Fibroblast of skin of left quadriceps (primary cell): ENCODE results near the gene APOBEC3B.
"Not testable (repeated sequence)": the region's sequence is repeated elsewhere in the genome, so short reads cannot be mapped to it uniquely, and the experiment has no call there.

Experiments used
- DNase-seq, 2 experiments: peaks; one replicate each; pipeline ENCODE4 v3.0.0-alpha.2; 2013; ENCODE audit warnings: low read depth in 2 of 2

The APOBEC3B gene

GRCh38 chr22:38981992-38982927, at the start of gene APOBEC3B:
TSS of gene APOBEC3B (plus strand) at chr22:38982347. CDS start at chr22:38982454, 107 bp downstream.
- peak; percentile 78 for DNase-seq

- DNase-seq, result no peak
Observed at GRCh38 chr22:38935023-38935422, 47.1 kb upstream of the APOBEC3B start.

GRCh38 chr22:38935616-38936015, 46.5 kb upstream of the APOBEC3B start:
- DNase-seq, result no peak

- DNase-seq, result no peak
Observed at GRCh38 chr22:38936562-38936961, 45.6 kb upstream of the APOBEC3B start.

GRCh38 chr22:38937036-38937435, 45.1 kb upstream of the APOBEC3B start:
- no peak for DNase-seq

- DNase-seq, result no peak
Observed at GRCh38 chr22:38937541-38937940, 44.6 kb upstream of the APOBEC3B start.

- DNase-seq, result no peak
Observed at GRCh38 chr22:38938221-38938620, 43.9 kb upstream of the APOBEC3B start.

- no peak for DNase-seq
Observed at GRCh38 chr22:38938925-38939324, 43.2 kb upstream of the APOBEC3B start.

GRCh38 chr22:38940811-38941384, 41.2 kb upstream of the APOBEC3B start:
- no peak for DNase-seq

GRCh38 chr22:38941488-38941987, 40.6 kb upstream of the APOBEC3B start:
- no peak for DNase-seq

- no peak for DNase-seq
Observed at GRCh38 chr22:38942702-38943101, 39.4 kb upstream of the APOBEC3B start.

- no peak for DNase-seq
Observed at GRCh38 chr22:38943201-38943600, 38.9 kb upstream of the APOBEC3B start.

- no peak for DNase-seq
Observed at GRCh38 chr22:38943882-38944281, 38.3 kb upstream of the APOBEC3B start.

GRCh38 chr22:38944653-38945052, 37.5 kb upstream of the APOBEC3B start:
- DNase-seq, result no peak

- not testable (repeated sequence) for DNase-seq
Observed at GRCh38 chr22:38945706-38946338, 36.3 kb upstream of the APOBEC3B start.

GRCh38 chr22:38946771-38947170, 35.4 kb upstream of the APOBEC3B start:
- DNase-seq, result no peak

GRCh38 chr22:38947321-38948140, 34.6 kb upstream of the APOBEC3B start:
- DNase-seq, result no peak

- DNase-seq, result no peak
Observed at GRCh38 chr22:38948181-38948940, 33.8 kb upstream of the APOBEC3B start.

- no peak for DNase-seq
Observed at GRCh38 chr22:38949889-38950405, 32.2 kb upstream of the APOBEC3B start.

GRCh38 chr22:38950527-38951295, 31.4 kb upstream of the APOBEC3B start:
- no peak for DNase-seq
